ENCODE measurements around the gene OR14J1.

GRCh38 chr6:29301316-29301715, at the start of gene OR14J1:
- TF ChIP-seq CTCF (IDR thresholded peaks at IDR 0.05) (no peak), POLR2A (IDR thresholded peaks at IDR 0.05) (no peak)

Data from testis (tissue), 2 donors.